ENCODE data around the gene PKP3. TPM values are rescaled to one million over a fixed set of nuclear protein-coding genes. Genes with fewer than 3 reads are reported as not detected.

The PKP3 gene
- total and polyA plus RNA-seq, 9 of the 15 experiments (the other 6 are each of a cell fraction or from before 2014, with no cell fraction given), result 0.11 to 110 (median 30.7) TPM

- TF ChIP-seq ZNF212 (CRISPR knock-in tag; IDR thresholded peaks at IDR 0.05) (no peak), ELF4 (CRISPR knock-in tag; IDR thresholded peaks at IDR 0.05) (no peak), BCL6 (CRISPR knock-in tag; IDR thresholded peaks at IDR 0.05) (no peak), TFAP4 (CRISPR knock-in tag; IDR thresholded peaks at IDR 0.05; ENCODE audit: borderline replicate concordance) (peak; percentile 79; the same call in 1 of the 2 replicates), GABPB2 (CRISPR knock-in tag; conservative IDR thresholded peaks at IDR 0.05) (no peak), NRF1 (conservative IDR thresholded peaks at IDR 0.05 in 1 of 2, IDR thresholded peaks at IDR 0.05 in 1 of 2) (peak; percentile 62 to 71), XRCC5 (IDR thresholded peaks at IDR 0.05; ENCODE audit: low read depth, low read length) (no peak), JUN (IDR thresholded peaks at IDR 0.05; ENCODE audit: borderline replicate concordance, low read depth, low read length) (peak; percentile 62; the same call in 1 of the 2 replicates), JUN (CRISPR knock-in tag; IDR thresholded peaks at IDR 0.05; ENCODE audit: borderline replicate concordance) (no peak), PATZ1 (CRISPR knock-in tag; IDR thresholded peaks at IDR 0.05; ENCODE audit: borderline replicate concordance) (no peak), THAP7 (CRISPR knock-in tag; IDR thresholded peaks at IDR 0.05) (no peak), CXXC5 (CRISPR knock-in tag; IDR thresholded peaks at IDR 0.05) (peak; percentile 54), HDAC2 (IDR thresholded peaks at IDR 0.05) (no peak)
- TF ChIP-seq, protein P1, sequence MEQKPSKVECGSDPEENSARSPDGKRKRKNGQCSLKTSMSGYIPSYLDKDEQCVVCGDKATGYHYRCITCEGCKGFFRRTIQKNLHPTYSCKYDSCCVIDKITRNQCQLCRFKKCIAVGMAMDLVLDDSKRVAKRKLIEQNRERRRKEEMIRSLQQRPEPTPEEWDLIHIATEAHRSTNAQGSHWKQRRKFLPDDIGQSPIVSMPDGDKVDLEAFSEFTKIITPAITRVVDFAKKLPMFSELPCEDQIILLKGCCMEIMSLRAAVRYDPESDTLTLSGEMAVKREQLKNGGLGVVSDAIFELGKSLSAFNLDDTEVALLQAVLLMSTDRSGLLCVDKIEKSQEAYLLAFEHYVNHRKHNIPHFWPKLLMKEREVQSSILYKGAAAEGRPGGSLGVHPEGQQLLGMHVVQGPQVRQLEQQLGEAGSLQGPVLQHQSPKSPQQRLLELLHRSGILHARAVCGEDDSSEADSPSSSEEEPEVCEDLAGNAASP (IDR thresholded peaks at IDR 0.05), result no peak
- TF ChIP-seq, protein P2, sequence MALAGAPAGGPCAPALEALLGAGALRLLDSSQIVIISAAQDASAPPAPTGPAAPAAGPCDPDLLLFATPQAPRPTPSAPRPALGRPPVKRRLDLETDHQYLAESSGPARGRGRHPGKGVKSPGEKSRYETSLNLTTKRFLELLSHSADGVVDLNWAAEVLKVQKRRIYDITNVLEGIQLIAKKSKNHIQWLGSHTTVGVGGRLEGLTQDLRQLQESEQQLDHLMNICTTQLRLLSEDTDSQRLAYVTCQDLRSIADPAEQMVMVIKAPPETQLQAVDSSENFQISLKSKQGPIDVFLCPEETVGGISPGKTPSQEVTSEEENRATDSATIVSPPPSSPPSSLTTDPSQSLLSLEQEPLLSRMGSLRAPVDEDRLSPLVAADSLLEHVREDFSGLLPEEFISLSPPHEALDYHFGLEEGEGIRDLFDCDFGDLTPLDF (CRISPR knock-in tag; IDR thresholded peaks at IDR 0.05), result peak; percentile 60; the same call in 1 of the 2 replicates
- TF ChIP-seq, protein P3, sequence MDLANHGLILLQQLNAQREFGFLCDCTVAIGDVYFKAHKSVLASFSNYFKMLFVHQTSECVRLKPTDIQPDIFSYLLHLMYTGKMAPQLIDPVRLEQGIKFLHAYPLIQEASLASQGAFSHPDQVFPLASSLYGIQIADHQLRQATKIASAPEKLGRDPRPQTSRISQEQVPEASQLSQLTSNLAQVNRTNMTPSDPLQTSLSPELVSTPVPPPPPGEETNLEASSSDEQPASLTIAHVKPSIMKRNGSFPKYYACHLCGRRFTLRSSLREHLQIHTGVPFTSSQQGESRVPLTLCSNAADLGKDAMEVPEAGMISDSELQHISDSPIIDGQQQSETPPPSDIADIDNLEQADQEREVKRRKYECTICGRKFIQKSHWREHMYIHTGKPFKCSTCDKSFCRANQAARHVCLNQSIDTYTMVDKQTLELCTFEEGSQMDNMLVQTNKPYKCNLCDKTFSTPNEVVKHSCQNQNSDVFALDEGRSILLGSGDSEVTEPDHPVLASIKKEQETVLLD (IDR thresholded peaks at IDR 0.05), result peak; percentile 43; the same call in 1 of the 2 replicates
- TF ChIP-seq, protein P4, sequence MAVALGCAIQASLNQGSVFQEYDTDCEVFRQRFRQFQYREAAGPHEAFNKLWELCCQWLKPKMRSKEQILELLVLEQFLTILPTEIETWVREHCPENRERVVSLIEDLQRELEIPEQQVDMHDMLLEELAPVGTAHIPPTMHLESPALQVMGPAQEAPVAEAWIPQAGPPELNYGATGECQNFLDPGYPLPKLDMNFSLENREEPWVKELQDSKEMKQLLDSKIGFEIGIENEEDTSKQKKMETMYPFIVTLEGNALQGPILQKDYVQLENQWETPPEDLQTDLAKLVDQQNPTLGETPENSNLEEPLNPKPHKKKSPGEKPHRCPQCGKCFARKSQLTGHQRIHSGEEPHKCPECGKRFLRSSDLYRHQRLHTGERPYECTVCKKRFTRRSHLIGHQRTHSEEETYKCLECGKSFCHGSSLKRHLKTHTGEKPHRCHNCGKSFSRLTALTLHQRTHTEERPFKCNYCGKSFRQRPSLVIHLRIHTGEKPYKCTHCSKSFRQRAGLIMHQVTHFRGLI (CRISPR knock-in tag; IDR thresholded peaks at IDR 0.05), result no peak
These were observed 56.1 kb downstream of the PKP3 start, which contains the start of gene PTDSS2 (continued) for GRCh38 chr11:449889-450808.

Measured in K562 (cell line).